ENCODE results near the gene PNPLA5.

DNA sequence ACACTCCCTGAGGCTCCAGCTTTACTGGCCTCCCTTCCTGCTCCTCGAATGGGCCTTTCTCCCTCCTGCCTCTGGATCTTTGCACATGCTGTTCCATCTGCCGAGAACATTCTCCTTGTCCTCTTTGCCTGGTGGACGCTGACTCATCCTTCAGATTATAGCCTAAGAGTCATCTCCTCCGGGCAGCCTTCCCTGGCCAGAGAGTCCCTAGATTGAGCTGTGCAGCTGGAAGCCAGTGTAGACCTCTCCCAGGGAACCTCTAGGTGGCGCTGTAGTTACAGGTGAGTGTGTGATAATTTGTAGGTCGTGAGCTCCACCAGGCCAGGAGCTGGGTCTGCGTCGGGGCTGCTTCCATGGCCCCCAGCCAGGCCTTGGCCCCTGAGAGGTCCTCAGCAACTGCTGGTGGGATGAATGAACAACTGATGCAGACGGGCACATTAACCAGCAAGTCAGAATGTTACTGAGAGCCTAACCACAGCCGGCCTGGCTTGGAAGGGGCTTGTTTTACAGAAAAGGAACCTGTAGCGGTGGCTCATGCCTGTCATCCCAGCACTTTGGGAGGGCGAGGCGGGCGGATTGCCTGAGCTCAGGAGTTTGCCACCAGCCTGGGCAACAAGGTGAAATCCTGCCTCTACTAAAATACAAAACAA is 8.7 kb downstream of the PNPLA5 start:
- no peak for TF ChIP-seq ZNF384 (IDR thresholded peaks at IDR 0.05)
- TF ChIP-seq FOXM1 (IDR thresholded peaks at IDR 0.05; ENCODE audit: borderline replicate concordance), result no peak
- no peak for TF ChIP-seq HDGF (IDR thresholded peaks at IDR 0.05; ENCODE audit: borderline replicate concordance)
- 0 out of 2 replicates have a peak, but pooled peaks have one; percentile 14 for TF ChIP-seq L3MBTL2 (conservative IDR thresholded peaks at IDR 0.05)
- TF ChIP-seq FOXK2 (IDR thresholded peaks at IDR 0.05), result no peak
- TF ChIP-seq TARDBP (IDR thresholded peaks at IDR 0.05), result no peak
- TF ChIP-seq ELF4 (IDR thresholded peaks at IDR 0.05), result no peak
- TF ChIP-seq, protein P1, sequence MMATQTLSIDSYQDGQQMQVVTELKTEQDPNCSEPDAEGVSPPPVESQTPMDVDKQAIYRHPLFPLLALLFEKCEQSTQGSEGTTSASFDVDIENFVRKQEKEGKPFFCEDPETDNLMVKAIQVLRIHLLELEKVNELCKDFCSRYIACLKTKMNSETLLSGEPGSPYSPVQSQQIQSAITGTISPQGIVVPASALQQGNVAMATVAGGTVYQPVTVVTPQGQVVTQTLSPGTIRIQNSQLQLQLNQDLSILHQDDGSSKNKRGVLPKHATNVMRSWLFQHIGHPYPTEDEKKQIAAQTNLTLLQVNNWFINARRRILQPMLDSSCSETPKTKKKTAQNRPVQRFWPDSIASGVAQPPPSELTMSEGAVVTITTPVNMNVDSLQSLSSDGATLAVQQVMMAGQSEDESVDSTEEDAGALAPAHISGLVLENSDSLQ (IDR thresholded peaks at IDR 0.05), result no peak
- TF ChIP-seq SUZ12 (IDR thresholded peaks at IDR 0.05), result no peak
- no peak for TF ChIP-seq FOXA1 (IDR thresholded peaks at IDR 0.05)
- no peak for TF ChIP-seq SP1 (IDR thresholded peaks at IDR 0.05)
- no peak for TF ChIP-seq LEF1 (IDR thresholded peaks at IDR 0.05; ENCODE audit: borderline replicate concordance)
